HG02973 (cell line): ENCODE results near the gene C1orf159.

Source experiments
- ATAC-seq: cut with Tn5 transposase; IDR thresholded peaks from one replicate; pipeline ENCODE4 v1.9.1; 2021; ENCODE audit warnings: moderate library complexity; ENCODE audit not compliant: unreplicated experiment

C1orf159 gene

DNA sequence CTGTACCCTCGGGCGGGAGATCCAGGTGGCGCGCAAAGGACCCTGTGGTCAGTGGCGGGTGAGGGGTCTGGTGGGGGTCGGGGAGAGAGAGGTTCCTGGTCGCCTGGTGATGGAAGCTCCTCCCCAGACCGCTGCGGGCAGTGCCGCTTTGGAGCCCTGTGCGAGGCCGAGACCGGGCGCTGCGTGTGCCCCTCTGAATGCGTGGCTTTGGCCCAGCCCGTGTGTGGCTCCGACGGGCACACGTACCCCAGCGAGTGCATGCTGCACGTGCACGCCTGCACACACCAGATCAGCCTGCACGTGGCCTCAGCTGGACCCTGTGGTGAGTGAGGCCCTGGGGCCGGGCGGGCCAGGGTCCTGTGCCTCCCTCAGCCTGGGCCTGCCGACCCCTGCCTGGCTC is 72.5 kb downstream of the C1orf159 start:
- no peak for ATAC-seq

DNA sequence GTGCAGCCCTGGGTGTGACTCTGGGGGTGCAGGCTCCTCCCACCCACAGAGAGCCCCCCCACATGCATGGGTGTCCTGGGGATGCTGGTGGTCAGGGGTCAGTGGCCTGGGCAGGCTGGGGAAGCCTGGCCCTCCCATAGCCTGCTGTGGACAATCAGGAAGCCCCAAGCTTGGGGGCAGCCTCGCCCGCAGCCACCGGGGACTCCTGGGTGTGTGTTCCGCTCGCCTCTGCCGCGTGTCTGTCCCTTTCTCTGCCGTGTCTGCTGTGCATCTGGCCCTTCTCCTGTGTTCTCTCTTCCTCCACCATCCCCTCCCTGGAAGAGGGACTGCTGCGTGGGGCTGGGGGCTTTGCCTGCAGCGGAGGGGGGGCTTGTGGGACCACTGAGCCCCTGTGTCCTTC is 73.1 kb downstream of the C1orf159 start:
- no peak for ATAC-seq

DNA sequence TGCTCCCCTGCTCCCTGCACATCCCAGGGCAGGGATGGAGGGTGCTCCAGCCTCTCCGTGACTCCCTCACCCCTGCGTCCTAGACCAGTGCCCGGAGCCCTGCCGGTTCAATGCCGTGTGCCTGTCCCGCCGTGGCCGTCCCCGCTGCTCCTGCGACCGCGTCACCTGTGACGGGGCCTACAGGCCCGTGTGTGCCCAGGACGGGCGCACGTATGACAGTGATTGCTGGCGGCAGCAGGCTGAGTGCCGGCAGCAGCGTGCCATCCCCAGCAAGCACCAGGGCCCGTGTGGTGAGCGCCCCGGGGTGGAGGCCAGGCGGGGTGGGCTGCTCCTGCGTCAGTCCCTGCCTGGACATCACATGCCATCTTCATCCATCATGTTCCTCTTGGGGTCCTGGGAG is 74.0 kb downstream of the C1orf159 start:
- no peak for ATAC-seq

DNA sequence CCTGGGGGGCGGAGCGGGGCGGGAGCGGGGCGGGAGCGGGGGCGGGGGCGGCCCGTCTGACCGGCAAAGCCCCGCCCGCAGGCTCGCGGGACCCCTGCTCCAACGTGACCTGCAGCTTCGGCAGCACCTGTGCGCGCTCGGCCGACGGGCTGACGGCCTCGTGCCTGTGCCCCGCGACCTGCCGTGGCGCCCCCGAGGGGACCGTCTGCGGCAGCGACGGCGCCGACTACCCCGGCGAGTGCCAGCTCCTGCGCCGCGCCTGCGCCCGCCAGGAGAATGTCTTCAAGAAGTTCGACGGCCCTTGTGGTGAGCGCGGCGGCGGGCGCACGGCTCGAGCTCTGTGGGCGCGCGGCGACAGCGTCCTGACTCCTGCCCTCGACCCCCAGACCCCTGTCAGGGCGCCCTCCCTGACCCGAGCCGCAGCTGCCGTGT is 74.8 kb downstream of the C1orf159 start:
- no peak for ATAC-seq

DNA sequence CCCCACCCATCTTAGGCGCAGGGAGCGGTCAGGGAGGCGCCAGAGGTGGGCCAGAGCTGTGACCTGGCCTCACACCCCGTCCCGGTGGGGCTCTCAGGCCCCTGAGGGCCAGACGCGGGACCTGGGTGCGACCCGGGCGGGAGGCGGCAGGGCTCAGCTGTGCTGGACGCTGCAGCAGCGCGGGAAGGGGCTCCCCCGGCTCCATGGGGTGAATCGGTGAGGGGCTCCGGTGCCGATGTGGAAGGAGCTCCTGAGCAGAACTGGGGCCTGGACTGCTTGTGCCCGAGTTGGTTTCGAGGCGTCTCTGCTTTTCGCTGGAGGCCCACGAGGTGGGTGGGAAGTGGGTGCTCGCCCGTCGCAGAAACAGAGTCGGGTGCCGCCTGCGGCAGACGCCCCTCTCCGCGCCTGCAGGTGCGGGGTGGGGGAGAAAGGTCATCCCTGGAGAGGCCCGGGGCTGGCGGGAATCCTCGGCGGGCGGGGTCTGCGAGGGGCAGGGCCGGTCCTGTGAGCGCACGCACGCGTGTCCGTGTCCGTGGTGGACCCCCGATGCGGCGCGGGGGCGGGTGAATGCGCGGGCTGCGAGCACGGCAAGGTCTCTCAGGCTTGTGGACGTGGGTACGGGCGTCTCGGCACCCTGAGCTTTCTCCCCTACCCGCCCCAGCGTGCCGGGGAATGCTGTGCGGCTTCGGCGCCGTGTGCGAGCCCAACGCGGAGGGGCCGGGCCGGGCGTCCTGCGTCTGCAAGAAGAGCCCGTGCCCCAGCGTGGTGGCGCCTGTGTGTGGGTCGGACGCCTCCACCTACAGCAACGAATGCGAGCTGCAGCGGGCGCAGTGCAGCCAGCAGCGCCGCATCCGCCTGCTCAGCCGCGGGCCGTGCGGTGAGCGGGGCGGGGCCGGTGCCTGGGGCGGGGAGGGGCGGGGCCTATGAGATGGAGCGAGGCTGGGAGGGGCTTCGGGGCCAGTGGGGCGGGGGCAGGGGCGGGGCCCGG is 75.6 kb downstream of the C1orf159 start:
- peak; percentile 34 for ATAC-seq

DNA sequence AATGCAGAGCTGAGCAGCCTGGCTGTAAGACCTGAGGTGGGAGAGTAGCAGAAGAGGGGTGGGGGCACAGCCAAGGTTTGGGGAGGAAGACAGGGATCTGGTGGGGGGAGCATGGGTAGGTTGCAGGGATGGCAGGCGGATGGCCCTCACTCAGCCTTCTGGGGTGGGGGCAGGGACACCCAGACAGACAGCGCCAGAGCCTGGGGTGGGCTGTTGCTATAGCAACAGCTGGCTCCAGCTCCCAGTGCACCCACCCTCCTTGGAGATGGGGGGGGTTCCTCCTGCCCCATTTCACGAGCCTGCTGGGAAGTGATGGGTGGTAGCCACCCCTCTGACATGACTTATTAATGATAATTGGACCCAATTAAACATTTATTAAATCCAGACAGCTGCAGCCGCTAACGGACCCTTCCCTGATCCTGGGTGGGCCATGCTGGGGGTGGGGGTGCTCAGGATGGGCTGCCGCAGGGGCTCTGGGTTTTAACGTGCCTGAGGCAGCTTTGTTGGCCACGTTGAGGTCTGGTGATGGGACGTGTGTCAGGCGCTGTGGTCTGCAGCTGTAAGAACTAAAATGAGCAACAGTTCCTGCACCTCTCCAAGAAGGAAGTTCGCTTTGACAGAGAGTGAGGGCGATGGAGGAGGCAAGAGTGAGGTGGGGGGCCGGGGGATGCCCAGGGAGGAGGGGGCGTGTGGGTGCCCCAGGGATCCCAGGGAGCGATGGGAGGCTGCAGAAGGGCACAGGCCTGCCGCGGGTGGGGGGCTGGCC is 76.6 kb downstream of the C1orf159 start:
- ATAC-seq: no peak

DNA sequence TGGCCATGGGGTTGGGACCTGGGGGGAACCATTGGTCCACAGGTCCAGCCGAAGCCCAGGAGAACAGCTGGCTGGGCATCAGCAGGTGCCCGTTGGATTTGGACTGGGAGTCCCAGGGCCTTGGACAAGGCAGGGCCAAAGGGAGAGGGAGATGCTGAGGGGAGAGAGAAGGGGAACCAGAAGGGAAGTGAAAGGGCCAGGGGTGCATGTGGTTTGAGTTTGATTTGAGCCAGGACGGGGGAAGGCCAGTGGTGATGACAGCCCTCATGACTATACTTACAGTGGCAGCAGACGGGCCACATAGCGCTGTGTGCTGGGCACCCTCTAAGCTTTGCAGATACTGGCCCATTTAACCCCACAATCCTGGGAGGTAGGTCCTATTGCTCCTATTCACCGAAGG is 77.2 kb downstream of the C1orf159 start:
- ATAC-seq: no peak

DNA sequence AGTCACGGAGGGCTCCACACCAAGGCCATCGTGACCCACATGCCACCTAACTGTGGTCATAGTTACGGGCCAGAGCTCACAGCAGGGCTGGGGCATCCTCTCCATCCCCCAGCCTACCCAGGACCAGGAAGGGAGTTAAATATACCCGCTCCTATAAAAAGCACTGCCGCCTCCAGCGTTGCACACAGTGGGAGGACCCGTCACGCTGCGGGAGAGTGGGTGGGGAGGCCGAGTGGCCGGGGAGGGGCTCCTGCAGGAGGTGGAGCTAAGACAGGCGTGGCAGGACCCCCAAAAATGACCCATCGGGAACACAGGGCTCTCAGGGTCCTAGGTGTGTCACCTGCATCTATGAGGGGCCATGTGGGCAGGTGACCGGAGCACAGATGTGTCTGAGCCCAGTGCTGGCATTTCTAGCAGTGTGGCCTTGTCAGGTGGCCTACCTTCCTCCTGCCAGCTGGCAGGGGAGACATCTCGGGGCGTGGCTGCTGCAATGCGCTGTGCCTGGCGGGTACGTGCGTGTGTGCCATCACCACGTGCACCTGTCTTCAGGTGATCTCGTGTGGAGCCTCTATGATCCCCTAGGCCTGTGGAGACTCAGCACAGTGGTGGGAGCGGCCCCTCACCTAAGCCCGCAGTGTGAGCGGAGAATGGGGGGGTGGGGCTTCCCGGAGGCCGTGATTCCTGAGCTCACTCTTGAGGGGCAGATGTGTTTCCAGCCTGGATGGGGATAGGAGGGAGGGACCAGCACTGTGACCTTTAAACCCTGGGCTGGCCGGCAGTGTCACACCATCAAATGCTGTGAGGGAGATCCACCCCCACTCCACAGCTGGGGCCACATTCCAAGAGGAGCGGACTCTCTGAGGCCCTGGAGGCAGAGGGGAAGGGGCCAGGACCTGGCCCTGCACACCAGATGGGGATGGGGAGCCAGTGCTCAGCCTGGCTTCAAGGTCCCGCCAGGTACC is 78.2 kb downstream of the C1orf159 start:
- ATAC-seq: no peak

DNA sequence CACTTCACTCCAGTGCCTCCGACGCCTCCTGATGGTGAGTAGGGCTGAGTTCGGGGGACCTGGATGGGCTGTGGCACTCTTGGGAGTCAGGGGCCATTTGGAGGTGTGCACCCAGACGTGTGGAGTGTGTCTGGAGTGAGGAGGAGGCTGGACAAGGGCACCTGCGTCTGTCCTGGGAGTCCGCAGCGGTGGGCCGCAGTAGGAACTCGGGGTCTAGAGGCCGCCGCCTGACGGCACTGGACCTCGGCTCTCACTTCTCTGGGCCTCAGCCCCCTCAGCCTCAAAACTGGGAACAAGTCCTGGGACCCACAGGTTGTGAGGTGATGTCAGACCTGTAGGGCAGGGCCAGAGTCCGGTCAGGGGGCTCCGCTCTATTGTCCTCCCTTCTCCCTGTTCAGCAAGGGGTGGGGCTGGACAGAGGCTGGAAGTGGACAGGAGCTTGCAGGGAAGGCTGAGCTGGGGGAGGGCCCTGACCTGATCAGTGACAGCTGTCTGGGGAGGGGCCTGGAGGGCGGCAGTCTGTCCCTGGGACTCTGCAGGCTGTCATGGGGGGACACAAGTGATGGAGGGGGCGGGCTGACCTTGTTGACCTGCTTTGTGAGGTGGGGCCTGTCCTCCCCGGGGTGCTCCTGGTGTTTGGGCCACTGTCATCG is 80.5 kb downstream of the C1orf159 start:
- no peak for ATAC-seq

DNA sequence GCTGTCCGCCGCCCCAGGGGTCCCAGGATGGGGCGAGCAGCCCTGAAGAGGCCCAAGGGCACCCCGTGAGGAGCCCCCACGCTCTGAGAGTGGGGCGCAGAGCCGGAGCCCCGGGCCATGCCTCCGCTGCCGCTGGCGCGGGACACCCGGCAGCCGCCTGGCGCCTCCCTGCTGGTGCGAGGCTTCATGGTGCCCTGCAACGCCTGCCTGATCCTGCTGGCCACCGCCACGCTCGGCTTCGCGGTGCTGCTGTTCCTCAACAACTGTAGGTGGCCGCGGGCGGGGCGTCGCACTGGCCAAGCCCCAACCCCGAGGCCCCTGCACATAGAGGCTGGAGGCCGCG is 81.5 kb downstream of the C1orf159 start:
- no peak for ATAC-seq

DNA sequence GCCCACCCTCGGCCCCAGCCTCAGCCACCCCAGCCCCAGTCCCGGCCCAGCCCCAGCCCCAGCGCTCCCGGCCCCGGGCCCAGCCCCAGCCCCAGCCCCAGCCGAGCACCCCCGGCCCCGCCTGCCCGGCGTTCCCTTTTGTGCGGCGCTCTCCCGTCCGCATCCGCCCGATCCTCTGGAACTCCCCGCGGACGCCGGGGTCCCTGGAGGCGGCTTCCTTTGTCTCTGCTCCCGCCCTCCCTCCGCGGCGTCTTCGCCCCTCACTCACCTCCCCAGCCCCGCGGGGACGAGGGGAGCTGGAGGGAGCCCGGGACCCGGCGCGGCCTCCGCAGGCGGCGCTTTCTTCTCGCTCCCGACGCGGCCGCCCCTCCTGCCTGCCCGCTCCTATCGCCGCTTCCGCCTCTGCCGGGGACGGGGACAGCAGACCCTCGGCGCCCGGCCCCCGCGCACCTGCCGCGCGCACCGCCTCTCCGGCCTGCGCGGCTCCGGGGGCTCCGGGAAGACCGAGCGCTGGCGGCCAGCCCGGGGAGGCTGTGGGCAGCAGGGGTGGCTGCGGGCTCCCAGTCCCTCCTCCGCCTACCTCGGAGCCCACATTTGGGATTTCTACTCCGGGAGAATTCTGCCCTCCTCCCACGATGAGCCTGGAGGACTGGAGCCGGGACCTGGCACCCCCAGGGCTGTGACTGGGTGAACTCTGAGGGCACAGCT is 82.0 kb downstream of the C1orf159 start:
- ATAC-seq: no peak

DNA sequence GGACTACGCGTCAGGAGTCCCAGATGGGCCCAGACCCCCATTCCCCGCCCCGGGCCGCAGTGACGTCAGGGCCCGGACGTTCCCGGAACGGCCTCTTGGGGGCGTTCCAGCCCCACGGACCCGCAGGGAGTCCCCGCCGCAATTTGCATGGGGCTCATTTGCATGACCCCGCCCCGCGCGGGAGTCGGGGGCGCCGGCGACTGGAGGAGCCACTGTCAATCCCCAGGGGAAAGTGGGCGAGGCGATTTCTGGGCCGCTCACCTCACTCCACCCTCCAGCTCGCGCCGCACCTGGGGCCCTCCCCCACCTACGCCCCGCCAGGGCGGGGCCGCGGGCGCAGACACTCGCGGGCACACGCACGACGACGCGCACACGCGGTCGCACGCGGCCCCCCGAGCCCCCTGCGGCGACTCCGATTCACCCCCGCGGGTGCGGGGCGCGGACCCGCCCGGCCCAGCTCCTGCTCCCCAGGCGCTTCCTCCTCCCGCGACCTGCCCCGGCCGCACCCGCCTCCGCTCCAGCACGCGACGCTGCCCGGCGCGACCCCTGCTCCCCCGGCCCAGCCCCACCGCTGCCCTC is 82.8 kb downstream of the C1orf159 start:
- peak; percentile 61 for ATAC-seq

DNA sequence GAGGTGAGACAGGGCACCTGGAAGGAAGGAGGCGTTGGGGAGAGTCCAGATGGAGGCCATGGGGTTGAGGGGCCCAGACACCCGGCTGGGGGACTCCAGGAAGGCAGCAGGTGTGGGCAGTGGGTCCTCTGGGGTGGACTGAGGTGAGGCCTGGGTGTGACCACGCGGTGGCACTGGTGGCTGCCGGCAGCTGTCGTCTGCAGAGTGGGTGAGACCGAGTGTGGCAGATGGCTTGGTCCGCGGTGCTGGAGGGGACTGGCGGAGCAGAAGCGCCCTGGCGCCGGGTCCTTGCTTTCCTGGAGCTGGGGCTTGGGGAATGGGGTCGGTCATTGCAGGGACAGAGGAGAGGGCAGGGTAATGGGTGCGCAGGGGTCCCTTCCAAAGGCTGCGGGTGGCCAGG is 83.5 kb downstream of the C1orf159 start:
- ATAC-seq: peak; percentile 4
